ENCODE results near the gene MELTF. TPM values are rescaled to one million over a fixed set of nuclear protein-coding genes. Genes with fewer than 3 reads are reported as not detected.

Gene MELTF
- total and polyA plus RNA-seq, 2 of the 13 experiments (the other 11 are each of a cell fraction or from before 2014, with no cell fraction given): 3.2 to 7.5 TPM

- POLR2A ChIA-PET: no interaction called here
- in situ Hi-C loops (cut with HindIII; ENCODE audit: extremely low pct_ligation_motif_present, low pct_unique_long_range_greater_than_20kb): no loop called here
- TF ChIP-seq ZNF20 (CRISPR knock-in tag; IDR thresholded peaks at IDR 0.05): no peak
- TF ChIP-seq ATF5 (CRISPR knock-in tag; IDR thresholded peaks at IDR 0.05; ENCODE audit: low read depth): no peak
- no peak for TF ChIP-seq SYNCRIP (IDR thresholded peaks at IDR 0.05; ENCODE audit: insufficient read depth, low read depth, low read length)
- no peak for TF ChIP-seq ZIK1 (CRISPR knock-in tag; IDR thresholded peaks at IDR 0.05; ENCODE audit: borderline replicate concordance, low read depth)
- no peak for TF ChIP-seq ZNF18 (CRISPR knock-in tag; IDR thresholded peaks at IDR 0.05; ENCODE audit: insufficient replicate concordance)
- no peak for TF ChIP-seq ZSCAN12 (CRISPR knock-in tag; IDR thresholded peaks at IDR 0.05)
- no peak for TF ChIP-seq AHDC1 (CRISPR knock-in tag; IDR thresholded peaks at IDR 0.05; ENCODE audit: borderline replicate concordance)
- no peak for TF ChIP-seq PAX8 (CRISPR knock-in tag; IDR thresholded peaks at IDR 0.05; ENCODE audit: borderline replicate concordance)
- TF ChIP-seq CBFB (CRISPR knock-in tag; IDR thresholded peaks at IDR 0.05): no peak
- TF ChIP-seq GABPB1 (CRISPR knock-in tag; IDR thresholded peaks at IDR 0.05): no peak
- TF ChIP-seq HIC2 (CRISPR knock-in tag; IDR thresholded peaks at IDR 0.05; ENCODE audit: low read depth): no peak
Observed at GRCh38 chr3:197023998-197024651, 5.5 kb downstream of the MELTF start.

More at GRCh38 chr3:197023998-197024651, 5.5 kb downstream of the MELTF start:
- H3K4me2 ChIP-seq (ENCODE audit: low read depth, low read length): no peak overlapping the region
- no peak overlapping the region for H3K9ac ChIP-seq (ENCODE audit: insufficient read depth, low read depth, low read length)
- H3K27ac ChIP-seq (ENCODE audit: extremely low read length, insufficient read depth, low read length): no peak overlapping the region
- H3K36me3 ChIP-seq (replicated peaks in 1 of 2; ENCODE audit: control insufficient read depth in 1 of 2, insufficient read depth in 2 of 2, low read length in 2 of 2): no peaks in the 10 kb centered on the region; a peak in 1 of 5 replicates
- intact Hi-C loops (cut with micrococcal nuclease; ENCODE audit: unreplicated experiment): no loop called here
- H2AFZ ChIP-seq (ENCODE audit: low read length): no peak overlapping the region
- H3K9me3 ChIP-seq (ENCODE audit: low read length): no peaks in the 10 kb centered on the region
- H3K4me1 ChIP-seq (ENCODE audit: insufficient read depth, low read length): peaks cover 34% of the 10 kb centered on the region
- CTCF ChIA-PET (ENCODE audit: low intra/inter-chr PET ratio, low total read pairs): no interaction called here
- no peaks in the 10 kb centered on the region for H4K20me1 ChIP-seq (ENCODE audit: insufficient read depth, low read length)
- 0 out of 5 replicates have a peak, but pooled peaks cover 0 to under 1% of the 10 kb centered on the region in 2 experiments for H3K27me3 ChIP-seq (ENCODE audit: control insufficient read depth in 1 of 2, insufficient read depth in 2 of 2, low read length in 2 of 2)
- DNase-seq (ENCODE audit: low spot score) (no peak), ATAC-seq (no peak), FAIRE-seq (no peak)
- no peaks in the 10 kb centered on the region for H3K79me2 ChIP-seq (ENCODE audit: insufficient read depth, low read length)
- WGBS (ENCODE audit: low lambda C conversion rate): 91% methylated on average over 35 of the region's 36 CpGs
- no TSS peak for BruUV-seq (replicated peaks)
- no peak overlapping the region for H3K4me3 ChIP-seq (replicated peaks in 1 of 3; ENCODE audit: insufficient read depth in 1 of 3, low read depth in 2 of 3, low read length in 3 of 3)

Data from HepG2 (cell line).